IMR-90 (cell line): Measurements from ENCODE around the gene RRM1. TPM values are rescaled to one million over a fixed set of nuclear protein-coding genes. Genes with fewer than 3 reads are reported as not detected.

Experiments used
- ATAC-seq: fragments of 200-7000 bp; cut with Tn5 transposase; 2 replicates; pipeline ENCODE4 v1.9.1; 2020; ENCODE audit warnings: low read depth, mild to moderate bottlenecking, moderate library complexity
- BruUV-seq: library from RNA; stranded (reverse); fragments of 400-500 nt; replicated peaks from 2 replicates; lab custom pipeline; 2021; lab: Mats Ljungman, UMichigan
- CTCF ChIA-PET: fragments of 300-600 bp; formaldehyde crosslinking; extraction: SDS; loops from one replicate; lab custom pipeline; 2021; ENCODE audit warnings: antibody characterized with exemption; lab: Yijun Ruan, JAX
- POLR2A ChIA-PET: fragments of 300-600 bp; sonication (Branson Sonifier 250); formaldehyde crosslinking; loops from one replicate; lab custom pipeline; 2022; ENCODE audit warnings: antibody characterized with exemption; ENCODE audit not compliant: unreplicated experiment; lab: Charles Lee
- DNase-seq: peaks from one replicate; pipeline ENCODE4 v3.0.0; 2013
- H2AFZ ChIP-seq: replicated peaks from 2 replicates; pipeline ENCODE3; 2013; ENCODE audit warnings: low read length, mild to moderate bottlenecking; ENCODE audit not compliant: poor library complexity
- H2AK5ac ChIP-seq: 2 replicates; pipeline ENCODE4 v1.6.1; 2013; ENCODE audit warnings: low read depth, low read length, inconsistent platforms
- H2AK9ac ChIP-seq: replicated peaks from 2 replicates; pipeline ENCODE3; 2013; ENCODE audit warnings: mild to moderate bottlenecking, low read depth, low read length, moderate library complexity; ENCODE audit not compliant: poor library complexity
- H2BK120ac ChIP-seq: 2 replicates; pipeline ENCODE4 v1.6.1; 2013; ENCODE audit warnings: low read depth, low read length, inconsistent platforms
- H2BK15ac ChIP-seq: 3 replicates; pipeline ENCODE4 v1.6.1; 2013; ENCODE audit warnings: low read depth, low read length, inconsistent platforms
- H2BK20ac ChIP-seq: 2 replicates; pipeline ENCODE4 v1.6.1; 2013; ENCODE audit warnings: low read depth, mild to moderate bottlenecking, inconsistent platforms, low read length, moderate library complexity
- H2BK5ac ChIP-seq: 2 replicates; pipeline ENCODE4 v1.6.1; 2013; ENCODE audit warnings: mild to moderate bottlenecking, low read depth, low read length, inconsistent platforms; ENCODE audit not compliant: poor library complexity, severe bottlenecking
- H3K14ac ChIP-seq: replicated peaks from 2 replicates; pipeline ENCODE4 v1.6.1; 2013; ENCODE audit warnings: low read depth, low read length, inconsistent platforms
- H3K18ac ChIP-seq: 2 replicates; pipeline ENCODE4 v1.6.1; 2013; ENCODE audit warnings: low read depth, low read length, control low read depth
- H3K23ac ChIP-seq: 2 replicates; pipeline ENCODE4 v1.6.1; 2013; ENCODE audit warnings: low read depth, low read length, inconsistent platforms
- H3K27ac ChIP-seq: 2 replicates; pipeline ENCODE4 v1.5.1; 2013; ENCODE audit warnings: mild to moderate bottlenecking, control low read depth, low read length; ENCODE audit not compliant: insufficient read depth
- H3K27me3 ChIP-seq: 2 replicates; pipeline ENCODE4 v1.6.1; 2013; ENCODE audit warnings: low read length; ENCODE audit not compliant: control insufficient read depth, insufficient read depth
- H3K36me3 ChIP-seq: 2 replicates; pipeline ENCODE4 v1.6.1; 2013; ENCODE audit warnings: low read length, mixed read lengths; ENCODE audit not compliant: control insufficient read depth, insufficient read depth
- H3K4ac ChIP-seq: 2 replicates; pipeline ENCODE4 v1.6.1; 2013; ENCODE audit warnings: low read depth, low read length, inconsistent platforms
- H3K4me1 ChIP-seq: 2 replicates; pipeline ENCODE4 v1.6.1; 2013; ENCODE audit warnings: low read length, mixed read lengths; ENCODE audit not compliant: control insufficient read depth, insufficient read depth
- H3K4me2 ChIP-seq: 2 replicates; pipeline ENCODE4 v1.6.1; 2013; ENCODE audit warnings: low read depth, mild to moderate bottlenecking, control low read depth, low read length, moderate library complexity
- H3K4me3 ChIP-seq: 2 replicates; pipeline ENCODE4 v1.5.1; 2013; ENCODE audit warnings: low read depth, mild to moderate bottlenecking, control low read depth, low read length, moderate library complexity; ENCODE audit not compliant: insufficient read depth
- H3K56ac ChIP-seq: 2 replicates; pipeline ENCODE4 v1.6.1; 2013; ENCODE audit warnings: low read length, inconsistent platforms; ENCODE audit not compliant: insufficient read depth; ENCODE audit errors: extremely low read depth
- H3K79me1 ChIP-seq, 2 experiments: 2 replicates each; pipeline ENCODE4 v1.6.1; 2013; ENCODE audit warnings: low read length in 2 of 2, inconsistent platforms in 1 of 2, low read depth in 1 of 2
- H3K9ac ChIP-seq: 2 replicates; pipeline ENCODE4 v1.6.1; 2013; ENCODE audit warnings: low read depth, low read length, control low read depth
- H3K9me1 ChIP-seq: 2 replicates; pipeline ENCODE4 v1.6.1; 2013; ENCODE audit warnings: low read length, inconsistent platforms; ENCODE audit not compliant: insufficient read depth
- H3K9me3 ChIP-seq: 2 replicates; pipeline ENCODE4 v1.6.1; 2013; ENCODE audit warnings: low read length; ENCODE audit not compliant: control insufficient read depth, insufficient read depth
- H4K20me1 ChIP-seq: 2 replicates; pipeline ENCODE4 v1.6.1; 2013; ENCODE audit warnings: low read length, inconsistent platforms; ENCODE audit not compliant: insufficient read depth
- H4K5ac ChIP-seq: 2 replicates; pipeline ENCODE4 v1.6.1; 2013; ENCODE audit warnings: mild to moderate bottlenecking, low read depth, low read length, control low read depth
- H4K8ac ChIP-seq, 2 experiments: 2 replicates each; pipeline ENCODE4 v1.6.1; 2013; ENCODE audit warnings: low read depth in 2 of 2, low read length in 2 of 2, control low read depth in 1 of 2, inconsistent platforms in 1 of 2
- H4K91ac ChIP-seq: 2 replicates; pipeline ENCODE4 v1.6.1; 2013; ENCODE audit warnings: low read depth, low read length, inconsistent platforms; ENCODE audit not compliant: insufficient read depth
- BHLHE40 ChIP-seq: fragments of 150-350 bp; IDR thresholded peaks from 2 replicates; pipeline ENCODE4 v1.6.1; 2016; ENCODE audit warnings: mild to moderate bottlenecking, low read depth, low read length
- CEBPB ChIP-seq: IDR thresholded peaks from 2 replicates; pipeline ENCODE4 v1.6.1; 2012; ENCODE audit warnings: low read depth, low read length, improper control_type of control experiment
- CHD1 ChIP-seq: IDR thresholded peaks from 2 replicates; pipeline ENCODE4 v1.6.1; 2012; ENCODE audit warnings: low read depth, low read length, improper control_type of control experiment
- CTCF ChIP-seq: conservative IDR thresholded peaks from 2 replicates; pipeline ENCODE4 v1.5.1; 2012; ENCODE audit warnings: mild to moderate bottlenecking, low read depth, low read length, improper control_type of control experiment
- ELK1 ChIP-seq: fragments of 150-350 bp; IDR thresholded peaks from 2 replicates; pipeline ENCODE4 v1.6.1; 2016; ENCODE audit warnings: low read depth, mild to moderate bottlenecking, low read length, moderate library complexity, borderline replicate concordance
- FOS ChIP-seq: fragments of 150-350 bp; IDR thresholded peaks from 2 replicates; pipeline ENCODE4 v1.6.1; 2016; ENCODE audit warnings: low read depth, low read length
- MAFK ChIP-seq: IDR thresholded peaks from 2 replicates; pipeline ENCODE4 v1.6.1; 2012; ENCODE audit warnings: low read depth, low read length, improper control_type of control experiment
- MAZ ChIP-seq: IDR thresholded peaks from 2 replicates; pipeline ENCODE4 v1.6.1; 2012; ENCODE audit warnings: low read depth, mild to moderate bottlenecking, low read length, improper control_type of control experiment, moderate library complexity, borderline replicate concordance
- MXI1 ChIP-seq: IDR thresholded peaks from 2 replicates; pipeline ENCODE4 v1.6.1; 2012; ENCODE audit warnings: low read depth, mild to moderate bottlenecking, low read length, moderate library complexity, borderline replicate concordance
- NFE2L2 ChIP-seq: fragments of 150-350 bp; IDR thresholded peaks from 2 replicates; pipeline ENCODE4 v1.6.1; 2016; ENCODE audit warnings: low read depth, mild to moderate bottlenecking, low read length
- POLR2A ChIP-seq: IDR thresholded peaks from 2 replicates; pipeline ENCODE4 v1.6.1; 2012; ENCODE audit warnings: mild to moderate bottlenecking, low read depth, low read length
- RAD21 ChIP-seq: IDR thresholded peaks from 2 replicates; pipeline ENCODE4 v1.6.1; 2012; ENCODE audit warnings: low read length, improper control_type of control experiment
- RCOR1 ChIP-seq: IDR thresholded peaks from 2 replicates; pipeline ENCODE4 v1.6.1; 2012; ENCODE audit warnings: mild to moderate bottlenecking, low read length, improper control_type of control experiment; ENCODE audit not compliant: insufficient replicate concordance
- RFX5 ChIP-seq: IDR thresholded peaks from 2 replicates; pipeline ENCODE4 v1.8.0; 2012; ENCODE audit warnings: low read depth, mild to moderate bottlenecking, low read length, moderate library complexity
- SMC3 ChIP-seq: fragments of 150-350 bp; IDR thresholded peaks from 2 replicates; pipeline ENCODE4 v1.6.1; 2016; ENCODE audit warnings: low read depth, mild to moderate bottlenecking, antibody characterized with exemption, low read length, moderate library complexity
- USF2 ChIP-seq: fragments of 150-350 bp; IDR thresholded peaks from 2 replicates; pipeline ENCODE4 v1.6.1; 2017; ENCODE audit warnings: mild to moderate bottlenecking, antibody characterized with exemption, low read length, low read depth
- WGBS, 2 experiments: methylation state at CpG; one replicate each; pipeline versions ENCODE4 v1.1.5 to v1.1.7; 2013; ENCODE audit warnings: missing lambda C conversion rate in 2 of 2; ENCODE audit not compliant: insufficient read length in 1 of 2; ENCODE audit errors: extremely low coverage in 2 of 2; 5-methylcytosine and 5-hydroxymethylcytosine counted together
- dilution Hi-C: fragments of 300-500 bp; cut with HindIII; formaldehyde crosslinking; loops from one replicate; pipeline ENCODE4 v1.14.3; 2018; ENCODE audit warnings: low sequenced_read_pairs; ENCODE audit not compliant: unreplicated experiment
- in situ Hi-C: fragments of 300-500 bp; cut with MboI; formaldehyde crosslinking; loops from 3 replicates; pipeline ENCODE4 v1.14.3; 2019; ENCODE audit warnings: low sequenced_read_pairs, inconsistent platforms, mixed read lengths
- intact Hi-C: fragments of 100-400 bp; cut with micrococcal nuclease; formaldehyde crosslinking; loops from 2 replicates; pipeline ENCODE4 v1.10.0; 2022
- polyA plus RNA-seq, 3 experiments: library from polyadenylated mRNA; depleted of rRNA; stranded (reverse); fragments of >200 nt; gene quantifications; 2 replicates each; pipeline ENCODE4 v1.2.3, GENCODE V29; 2012; ENCODE audit warnings: low replicate concordance in 1 of 3
- total RNA-seq: library from RNA; depleted of rRNA; stranded (reverse); fragments of >200 nt; gene quantifications from 2 replicates; pipeline ENCODE4 v1.2.3, GENCODE V29; 2012

Gene RRM1
- total and polyA plus RNA-seq, 2 of the 4 experiments (the other 2 are of a cell fraction) = 55.1 to 183 TPM

- H2AK9ac ChIP-seq = no peak overlapping the region
- H3K27ac ChIP-seq = no peak overlapping the region
These were observed 11.4 kb upstream of the RRM1 start for GRCh38 chr11:4083198-4083597.

More at GRCh38 chr11:4083198-4083597, 11.4 kb upstream of the RRM1 start:
- Histone ChIP-seq H4K5ac (no peak overlapping the region), H3K4me2 (no peak overlapping the region), H3K4me3 (no peak overlapping the region), H2BK15ac (no peak overlapping the region), H3K18ac (no peak overlapping the region), H2AFZ (no peak overlapping the region), H2BK120ac (no peak overlapping the region), H3K4me1 (peaks cover 3% of the 10 kb centered on the region; the same call in 1 of the 2 replicates), H3K9me3 (no peaks in the 10 kb centered on the region), H4K20me1 (no peaks in the 10 kb centered on the region), H2AK5ac (no peak overlapping the region), H3K9ac (no peak overlapping the region), H2BK20ac (no peak overlapping the region), H2BK5ac (no peak overlapping the region), H4K91ac (no peak overlapping the region), H3K4ac (no peak overlapping the region), H3K27me3 (no peaks in the 10 kb centered on the region), H4K8ac (no peak overlapping the region), H3K79me1 (no peaks in the 10 kb centered on the region), H3K9me1 (0 out of 2 replicates have a peak, but pooled peaks cover 9% of the 10 kb centered on the region), H3K23ac (no peak overlapping the region), H3K36me3 (peaks cover 15% of the 10 kb centered on the region), H3K14ac (no peak overlapping the region), H3K56ac (no peak overlapping the region)
- TF ChIP-seq MAZ (no peak), ELK1 (no peak), USF2 (no peak), RCOR1 (no peak), SMC3 (no peak), FOS (no peak), RAD21 (no peak), MXI1 (no peak), MAFK (no peak), BHLHE40 (no peak), CHD1 (no peak), NFE2L2 (no peak), CTCF (no peak), CEBPB (no peak), RFX5 (no peak), POLR2A (no peak)
- WGBS, 2 experiments = 83% methylated on average over 1 of the region's 9 CpGs; no CpG with 5 or more reads in 1 of the 2 experiments
- ATAC-seq (no peak), DNase-seq (no peak)
- ChIA-PET CTCF (no interaction called here), POLR2A (no interaction called here)
- BruUV-seq = no TSS peak
- in situ Hi-C loops (no loop called here), intact Hi-C loops (no loop called here), dilution Hi-C loops (no loop called here)
